Neural crest cell (in vitro differentiated cells): ENCODE results near the gene CDH3. TPM values are rescaled to one million over a fixed set of nuclear protein-coding genes. Genes with fewer than 3 reads are reported as not detected.

Experiments used
- DNase-seq: peaks from one replicate; pipeline ENCODE4 v3.0.0; 2021; ENCODE audit warnings: low read depth, mixed read lengths, low spot score
- H3K27ac Mint-ChIP-seq: one replicate; pipeline ENCODE4 v1.8.0; 2021; ENCODE audit warnings: mild to moderate bottlenecking, mixed read lengths; ENCODE audit not compliant: unreplicated experiment
- H3K27me3 Mint-ChIP-seq: 2 replicates; pipeline ENCODE4 v1.8.0; 2021; ENCODE audit warnings: low read depth, mild to moderate bottlenecking, mixed read lengths
- H3K36me3 Mint-ChIP-seq: 2 replicates; pipeline ENCODE4 v1.8.0; 2021; ENCODE audit warnings: low read depth, mild to moderate bottlenecking, mixed read lengths
- H3K4me1 Mint-ChIP-seq: 2 replicates; pipeline ENCODE4 v1.8.0; 2021; ENCODE audit warnings: mixed read lengths
- H3K4me3 Mint-ChIP-seq: one replicate; pipeline ENCODE4 v1.8.0; 2021; ENCODE audit warnings: mild to moderate bottlenecking, mixed read lengths
- H3K9me3 Mint-ChIP-seq: 2 replicates; pipeline ENCODE4 v1.8.0; 2021; ENCODE audit warnings: mixed read lengths
- total RNA-seq: library from RNA; stranded (reverse); gene quantifications from 2 replicates; pipeline ENCODE4 v1.2.1, GENCODE V29; 2021
- TF ChIP-seq, protein P1 (sequence below): fragments of 200-600 bp; sonication (generic); conservative IDR thresholded peaks from 2 replicates; pipeline ENCODE4 v1.5.0; 2021; ENCODE audit warnings: antibody characterized with exemption, mild to moderate bottlenecking

CDH3 gene
- total RNA-seq, 1 donor from 2014 or later, result 4.3 TPM

DNA sequence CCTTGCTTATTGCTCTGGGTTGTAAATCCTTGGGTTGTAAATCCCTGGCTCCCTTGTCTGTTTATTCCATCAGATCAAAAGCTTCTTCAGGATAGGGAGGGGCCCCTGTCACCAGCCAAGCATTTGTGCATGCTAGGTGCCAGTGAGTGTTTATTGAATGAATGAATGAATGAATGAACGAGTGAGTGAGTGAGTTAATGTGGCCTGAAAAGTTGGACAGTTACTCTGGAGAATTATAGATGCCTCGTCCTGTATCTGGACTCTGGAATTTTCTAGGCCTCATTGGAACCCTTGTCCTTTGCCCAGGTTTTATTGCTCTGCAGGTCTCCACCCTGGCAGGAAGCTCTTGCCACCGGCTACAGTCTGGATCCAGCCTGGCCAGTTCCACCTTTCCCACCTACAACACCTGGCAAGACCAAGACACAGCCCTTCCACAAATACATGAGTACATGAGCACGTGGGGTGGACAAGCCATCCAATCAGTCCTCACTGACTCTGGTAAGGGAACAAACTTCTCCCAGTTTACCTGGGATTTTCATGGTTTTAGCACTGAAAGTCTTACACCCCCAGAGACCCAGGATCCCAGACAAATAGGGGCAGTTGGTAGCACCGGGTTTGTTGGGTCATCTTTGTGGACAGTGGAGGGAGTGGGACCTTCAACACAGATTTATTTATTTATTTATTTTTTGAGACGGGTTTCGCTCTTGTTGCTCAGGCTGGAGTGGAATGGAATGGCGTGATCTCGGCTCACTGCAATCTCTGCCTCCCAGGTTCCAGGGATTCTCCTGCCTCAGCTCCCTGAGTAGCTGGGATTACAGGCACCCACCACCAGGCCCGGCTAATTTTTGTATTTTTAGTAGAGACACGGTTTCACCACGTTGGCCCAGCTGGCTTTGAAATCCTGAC, 77.3 kb downstream of the CDH3 start:
- Mint-ChIP-seq H3K27me3 (no peaks in the 10 kb centered on the region), H3K4me3 (no peak overlapping the region), H3K9me3 (no peaks in the 10 kb centered on the region), H3K36me3 (no peaks in the 10 kb centered on the region), H3K4me1 (no peaks in the 10 kb centered on the region), H3K27ac (no peak overlapping the region)
- DNase-seq, result no peak
- TF ChIP-seq, protein P1, sequence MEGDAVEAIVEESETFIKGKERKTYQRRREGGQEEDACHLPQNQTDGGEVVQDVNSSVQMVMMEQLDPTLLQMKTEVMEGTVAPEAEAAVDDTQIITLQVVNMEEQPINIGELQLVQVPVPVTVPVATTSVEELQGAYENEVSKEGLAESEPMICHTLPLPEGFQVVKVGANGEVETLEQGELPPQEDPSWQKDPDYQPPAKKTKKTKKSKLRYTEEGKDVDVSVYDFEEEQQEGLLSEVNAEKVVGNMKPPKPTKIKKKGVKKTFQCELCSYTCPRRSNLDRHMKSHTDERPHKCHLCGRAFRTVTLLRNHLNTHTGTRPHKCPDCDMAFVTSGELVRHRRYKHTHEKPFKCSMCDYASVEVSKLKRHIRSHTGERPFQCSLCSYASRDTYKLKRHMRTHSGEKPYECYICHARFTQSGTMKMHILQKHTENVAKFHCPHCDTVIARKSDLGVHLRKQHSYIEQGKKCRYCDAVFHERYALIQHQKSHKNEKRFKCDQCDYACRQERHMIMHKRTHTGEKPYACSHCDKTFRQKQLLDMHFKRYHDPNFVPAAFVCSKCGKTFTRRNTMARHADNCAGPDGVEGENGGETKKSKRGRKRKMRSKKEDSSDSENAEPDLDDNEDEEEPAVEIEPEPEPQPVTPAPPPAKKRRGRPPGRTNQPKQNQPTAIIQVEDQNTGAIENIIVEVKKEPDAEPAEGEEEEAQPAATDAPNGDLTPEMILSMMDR, result no peak

DNA sequence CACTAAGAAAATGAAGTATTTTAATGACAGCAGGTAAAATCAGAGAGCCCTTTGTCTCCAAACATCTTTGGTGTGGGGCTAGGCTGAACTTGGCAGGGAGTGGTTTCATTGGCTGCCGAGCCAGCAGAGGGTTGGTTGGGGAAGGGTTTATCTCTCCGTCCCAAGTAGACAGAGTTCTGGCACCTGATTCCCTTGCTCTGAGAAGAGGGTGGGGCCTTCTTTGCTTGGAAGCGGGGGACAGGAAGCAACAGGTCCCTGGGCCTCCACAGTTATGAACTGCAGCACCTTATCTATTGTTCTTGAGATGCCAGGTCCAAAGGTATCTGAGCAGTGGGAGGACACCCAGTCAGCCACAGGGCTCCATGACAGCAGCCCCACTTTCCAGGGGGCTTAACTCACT, 79.7 kb downstream of the CDH3 start:
- no peak for DNase-seq
- no peaks in the 10 kb centered on the region for H3K4me1 Mint-ChIP-seq
- H3K9me3 Mint-ChIP-seq, result no peaks in the 10 kb centered on the region
- TF ChIP-seq, protein P1, result no peak
- no peak overlapping the region for H3K27ac Mint-ChIP-seq
- no peaks in the 10 kb centered on the region for H3K36me3 Mint-ChIP-seq
- H3K4me3 Mint-ChIP-seq, result no peak overlapping the region
- H3K27me3 Mint-ChIP-seq, result no peaks in the 10 kb centered on the region

DNA sequence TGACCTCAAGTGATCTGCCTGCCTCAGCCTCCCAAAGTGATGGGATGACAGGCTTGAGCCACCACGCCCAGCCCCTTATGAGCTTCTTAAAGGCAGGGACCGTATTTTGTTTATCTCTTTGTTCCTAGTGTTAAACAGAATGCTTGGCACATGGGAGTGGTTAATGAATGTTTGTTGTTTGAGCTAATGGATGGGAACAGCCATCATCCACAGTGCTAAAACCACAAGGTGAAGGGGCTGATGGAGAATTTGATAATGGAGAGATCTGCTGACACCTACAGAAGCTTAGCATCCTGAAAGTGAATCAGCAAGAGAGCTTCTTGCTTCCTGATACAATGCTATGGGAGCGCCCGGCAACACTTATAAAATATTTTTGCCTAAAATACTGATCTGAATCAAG, 83.4 kb downstream of the CDH3 start:
- Mint-ChIP-seq H3K36me3 (no peaks in the 10 kb centered on the region), H3K4me1 (no peaks in the 10 kb centered on the region), H3K27ac (no peak overlapping the region), H3K27me3 (peaks cover 16% of the 10 kb centered on the region), H3K4me3 (no peak overlapping the region), H3K9me3 (no peaks in the 10 kb centered on the region)
- TF ChIP-seq, protein P1, result no peak
- no peak for DNase-seq

DNA sequence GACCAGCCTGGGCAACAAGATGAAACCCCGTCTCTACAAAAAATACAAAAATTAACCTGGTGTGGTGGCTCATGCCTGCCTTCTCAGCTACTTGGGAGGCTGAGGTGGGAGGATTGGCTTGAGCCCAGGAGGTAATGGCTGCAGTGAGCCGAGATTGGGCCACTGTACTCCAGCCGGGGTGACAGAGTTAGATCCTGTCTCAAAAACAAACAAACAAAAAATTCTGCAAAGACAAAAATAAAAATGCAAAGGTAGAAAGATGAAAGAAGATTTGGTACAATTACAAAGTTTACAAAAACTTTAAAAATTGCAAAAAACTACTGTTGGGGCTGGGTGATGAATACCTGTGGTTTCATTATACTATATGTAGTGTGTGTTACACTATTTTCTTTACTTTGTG, 86.5 kb downstream of the CDH3 start:
- DNase-seq, result no peak
- Mint-ChIP-seq H3K9me3 (no peaks in the 10 kb centered on the region), H3K27ac (no peak overlapping the region), H3K4me3 (no peak overlapping the region), H3K27me3 (peaks cover 42% of the 10 kb centered on the region), H3K4me1 (peaks cover 1% of the 10 kb centered on the region), H3K36me3 (no peaks in the 10 kb centered on the region)
- TF ChIP-seq, protein P1, result no peak

DNA sequence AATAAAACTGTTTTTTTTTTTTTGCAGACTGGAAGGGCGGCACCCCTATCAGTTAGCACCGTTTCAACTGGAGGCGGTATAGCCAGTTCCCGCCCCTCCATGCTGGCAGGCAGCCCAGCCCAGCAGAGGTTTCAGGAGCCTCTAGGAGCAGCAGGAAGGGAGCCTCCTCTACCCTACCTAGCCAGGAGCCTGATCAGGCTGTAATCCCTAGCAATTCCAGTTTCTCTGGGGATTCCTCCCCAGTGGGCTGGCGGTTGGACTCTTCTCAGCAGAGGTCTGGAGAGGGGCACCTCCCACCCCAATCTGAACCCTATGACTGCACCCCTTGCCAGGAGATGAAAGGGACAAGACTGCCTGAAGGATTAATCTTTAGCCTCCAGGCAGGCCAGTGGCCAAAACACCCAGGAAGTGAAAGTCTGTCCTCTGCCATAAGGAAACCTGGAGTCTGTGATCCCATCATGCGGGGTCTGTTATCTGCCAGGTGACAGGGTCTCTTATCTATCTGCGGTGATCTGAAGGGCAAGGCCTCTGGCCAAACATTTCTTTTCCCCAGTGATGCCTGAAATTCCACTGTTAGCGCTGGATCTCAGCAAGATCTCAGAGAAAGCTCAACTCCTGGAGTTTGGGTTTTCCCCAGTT, 87.1 kb downstream of the CDH3 start:
- Mint-ChIP-seq H3K36me3 (no peaks in the 10 kb centered on the region), H3K4me3 (no peak overlapping the region), H3K27ac (no peak overlapping the region), H3K9me3 (no peaks in the 10 kb centered on the region), H3K27me3 (peaks cover 46% of the 10 kb centered on the region), H3K4me1 (peaks cover 4% of the 10 kb centered on the region)
- DNase-seq, result no peak
- TF ChIP-seq, protein P1, result no peak
